WTC11 (cell line): ENCODE data around the gene SMG1.

Source experiments
- ATF3 ChIP-seq: sonication (generic); formaldehyde crosslinking; conservative IDR thresholded peaks from 2 replicates; pipeline ENCODE4 v1.8.1; 2022; ENCODE audit warnings: mild to moderate bottlenecking, missing genetic modification reagents
- CTCF ChIP-seq: fragments of 200-600 bp; IDR thresholded peaks from 2 replicates; pipeline ENCODE4 v1.8.0; 2022; ENCODE audit warnings: antibody characterized with exemption
- E2F5 ChIP-seq: sonication (generic); formaldehyde crosslinking; IDR thresholded peaks from 2 replicates; pipeline ENCODE4 v1.8.1; 2022; ENCODE audit warnings: mild to moderate bottlenecking, moderate library complexity, missing genetic modification reagents
- FOXJ3 ChIP-seq: sonication (generic); formaldehyde crosslinking; IDR thresholded peaks from 2 replicates; pipeline ENCODE4 v1.9.0; 2021; ENCODE audit warnings: missing genetic modification reagents, mild to moderate bottlenecking, borderline replicate concordance
- GTF2I ChIP-seq: fragments of 250-450 bp; sonication (Bioruptor Pico); conservative IDR thresholded peaks from 2 replicates; pipeline ENCODE4 v1.4.0; 2021; ENCODE audit warnings: mild to moderate bottlenecking
- JUN ChIP-seq: sonication (generic); formaldehyde crosslinking; IDR thresholded peaks from 2 replicates; pipeline ENCODE4 v1.8.0; 2023; ENCODE audit warnings: mild to moderate bottlenecking, missing genetic modification reagents
- SP1 ChIP-seq: sonication (generic); formaldehyde crosslinking; conservative IDR thresholded peaks from 2 replicates; pipeline ENCODE4 v1.8.1; 2022; ENCODE audit warnings: missing genetic modification reagents
- STAT6 ChIP-seq: sonication (generic); formaldehyde crosslinking; conservative IDR thresholded peaks from 2 replicates; pipeline ENCODE4 v1.8.1; 2023; ENCODE audit warnings: mild to moderate bottlenecking, low read depth, missing genetic modification reagents, moderate library complexity
- USF2 ChIP-seq: sonication (generic); formaldehyde crosslinking; IDR thresholded peaks from 2 replicates; pipeline ENCODE4 v1.8.1; 2023; ENCODE audit warnings: mild to moderate bottlenecking, missing genetic modification reagents, moderate library complexity

GRCh38 chr16:18789850-18790706 is 136.1 kb downstream of the SMG1 start, which contains the start of gene RPS15A:
- TF ChIP-seq CTCF: no peak
- no peak for TF ChIP-seq ATF3 (CRISPR knock-in tag)
- TF ChIP-seq STAT6 (CRISPR knock-in tag): no peak
- no peak for TF ChIP-seq FOXJ3 (CRISPR knock-in tag)
- TF ChIP-seq GTF2I (CRISPR knock-in tag): no peak
- peak; percentile 80; the same call in 1 of the 2 replicates for TF ChIP-seq JUN (CRISPR knock-in tag)
- TF ChIP-seq E2F5 (CRISPR knock-in tag): peak; percentile 83
- TF ChIP-seq SP1 (CRISPR knock-in tag): peak; percentile 85
- no peak for TF ChIP-seq USF2 (CRISPR knock-in tag)
